NCI-H82 treated with DMSO at 0.1 percent for 48 hours (cell line): ENCODE results near the gene ZG16.

Source experiments
- DNase-seq: peaks from one replicate; lab custom pipeline; 2025; ENCODE audit not compliant: unreplicated experiment; lab: John Stamatoyannopoulos, UW

The ZG16 gene

GRCh38 chr16:29809031-29809747, 31.1 kb downstream of the ZG16 start:
- DNase-seq, result no peak

GRCh38 chr16:29809850-29810698, 32.0 kb downstream of the ZG16 start:
- no peak for DNase-seq

- no peak for DNase-seq
Observed at GRCh38 chr16:29810699-29811169, 32.7 kb downstream of the ZG16 start.

- peak; percentile 87 for DNase-seq
Observed at GRCh38 chr16:29811170-29811895, 33.3 kb downstream of the ZG16 start.

- DNase-seq, result peak; percentile 62
Observed at GRCh38 chr16:29811896-29812665, 34.0 kb downstream of the ZG16 start, which contains the start of gene PRRT2. TSS of gene PRRT2 (plus strand) at chr16:29812193. CDS start at chr16:29813055, 862 bp downstream.

- no peak for DNase-seq
Observed at GRCh38 chr16:29812754-29813643, 34.9 kb downstream of the ZG16 start.

- DNase-seq, result no peak
Observed at GRCh38 chr16:29813644-29814562, 35.8 kb downstream of the ZG16 start.

GRCh38 chr16:29814592-29814991, 36.5 kb downstream of the ZG16 start:
- no peak for DNase-seq

GRCh38 chr16:29815032-29815721, 37.1 kb downstream of the ZG16 start:
- DNase-seq, result no peak

GRCh38 chr16:29815793-29816693, 38.0 kb downstream of the ZG16 start, which contains the start of gene PAGR1:
TSS of gene PAGR1 (plus strand) at chr16:29816152. CDS start at chr16:29816526, 374 bp downstream.
- peak; percentile 95 for DNase-seq

GRCh38 chr16:29816694-29817441, 38.8 kb downstream of the ZG16 start:
- DNase-seq, result no peak

- no peak for DNase-seq
Observed at GRCh38 chr16:29818082-29818481, 40.0 kb downstream of the ZG16 start.

GRCh38 chr16:29819506-29819905, 41.5 kb downstream of the ZG16 start:
- no peak for DNase-seq

GRCh38 chr16:29820271-29820701, 42.2 kb downstream of the ZG16 start, which contains the start of gene MVP:
TSS of gene MVP (plus strand) at chr16:29820462. CDS start at chr16:29830550, 10,088 bp downstream.
- DNase-seq, result no peak

- no peak for DNase-seq
Observed at GRCh38 chr16:29820730-29821642, 42.9 kb downstream of the ZG16 start.
